K562 (cell line): ENCODE data around the gene TAF8. TPM values are rescaled to one million over a fixed set of nuclear protein-coding genes. Genes with fewer than 3 reads are reported as not detected.

Source experiments
- ATAC-seq: fragments of 200-7000 bp; cut with Tn5 transposase; 3 replicates; pipeline ENCODE4 v1.9.1; 2020; ENCODE audit warnings: moderate library complexity
- BruUV-seq: library from RNA; stranded (reverse); fragments of 400-500 nt; replicated peaks from 2 replicates; lab custom pipeline; 2021; lab: Mats Ljungman, UMichigan
- CTCF ChIA-PET: fragments of 300-600 bp; formaldehyde crosslinking; extraction: SDS; loops from one replicate; lab custom pipeline; 2021; ENCODE audit warnings: low intra/inter-chr PET ratio; lab: Yijun Ruan, JAX
- POLR2A ChIA-PET: fragments of 300-600, 350-650 bp; sonication (Branson Sonifier 250); formaldehyde crosslinking; extraction: SDS; loops from one replicate; lab custom pipeline; 2021; ENCODE audit warnings: antibody characterized with exemption, inconsistent platforms; lab: Yijun Ruan, JAX
- DNase-seq, 4 experiments: peaks; one replicate each; pipeline versions ENCODE4 v3.0.0 to v3.0.0-alpha.2; 2011 to 2018; ENCODE audit warnings: low spot score in 3 of 4, mixed read lengths in 3 of 4; ENCODE audit errors: extremely low read depth in 1 of 4
- FAIRE-seq: peaks from 2 replicates; lab custom pipeline; 2011; peaks lifted over from hg19 to GRCh38; lab: Jason Lieb, UNC
- H2AFZ ChIP-seq: 2 replicates; pipeline ENCODE4 v1.6.0; 2011; ENCODE audit warnings: low read depth, low read length, control low read depth, inconsistent platforms
- H3K27ac ChIP-seq: fragments of 200-600 bp; 3 replicates; pipeline ENCODE4 v1.8.0; 2011; ENCODE audit warnings: low read depth, mild to moderate bottlenecking, control low read depth, inconsistent platforms, low read length, moderate library complexity, mixed read lengths; ENCODE audit errors: extremely low read depth
- H3K27me3 ChIP-seq, 2 experiments: fragments of 300-600 bp in 1 of 2; 2 replicates in 1 of 2; 3 replicates in 1 of 2; pipeline versions ENCODE4 v1.6.0 to v1.8.0; 2011; ENCODE audit warnings: inconsistent platforms in 2 of 2, low read length in 2 of 2, mild to moderate bottlenecking in 1 of 2, mixed read lengths in 1 of 2, moderate library complexity in 1 of 2; ENCODE audit not compliant: control insufficient read depth in 2 of 2, insufficient read depth in 2 of 2
- H3K36me3 ChIP-seq: fragments of 300-600 bp; 3 replicates; pipeline ENCODE4 v1.8.0; 2011; ENCODE audit warnings: mild to moderate bottlenecking, low read length, inconsistent platforms; ENCODE audit not compliant: control insufficient read depth, insufficient read depth
- H3K4me1 ChIP-seq, 2 experiments: fragments of 200-600 bp in 1 of 2; replicated peaks in 1 of 2; 2 replicates in 1 of 2; 3 replicates in 1 of 2; pipeline versions ENCODE4 v1.5.1 to v1.8.0; 2011; ENCODE audit warnings: inconsistent platforms in 2 of 2, low read length in 2 of 2, mild to moderate bottlenecking in 1 of 2, mixed read lengths in 1 of 2, moderate library complexity in 1 of 2; ENCODE audit not compliant: control insufficient read depth in 2 of 2, insufficient read depth in 2 of 2
- H3K4me2 ChIP-seq: 2 replicates; pipeline ENCODE4 v1.6.1; 2011; ENCODE audit warnings: low read length, control low read depth, inconsistent platforms, mixed read lengths; ENCODE audit not compliant: insufficient read depth
- H3K4me3 ChIP-seq: fragments of 200-600 bp; sonication (generic), shearing (Covaris generic); 2 replicates; pipeline ENCODE4 v1.5.1; 2016; ENCODE audit warnings: control low read depth, inconsistent platforms
- H3K79me2 ChIP-seq: fragments of 200-600 bp; 3 replicates; pipeline ENCODE4 v1.8.0; 2011; ENCODE audit warnings: low read length, inconsistent platforms; ENCODE audit not compliant: control insufficient read depth, insufficient read depth
- H3K9ac ChIP-seq, 2 experiments: 2 replicates each; pipeline versions ENCODE4 v1.6.0 to v1.6.1; 2011; ENCODE audit warnings: low read depth in 2 of 2, low read length in 2 of 2, control low read depth in 1 of 2, inconsistent platforms in 1 of 2, mild to moderate bottlenecking in 1 of 2, mixed read lengths in 1 of 2; ENCODE audit not compliant: insufficient read depth in 1 of 2
- H3K9me1 ChIP-seq: one replicate; pipeline ENCODE4 v1.6.0; 2011; ENCODE audit warnings: inconsistent platforms, mild to moderate bottlenecking, low read length, moderate library complexity; ENCODE audit not compliant: control insufficient read depth, insufficient read depth
- H3K9me3 ChIP-seq: replicated peaks from 2 replicates; pipeline ENCODE4 v1.5.1; 2011; ENCODE audit warnings: low read depth, low read length, inconsistent platforms; ENCODE audit not compliant: control insufficient read depth, insufficient read depth
- H4K20me1 ChIP-seq: replicated peaks from 2 replicates; pipeline ENCODE4 v1.6.1; 2011; ENCODE audit warnings: low read length, inconsistent platforms, mixed read lengths; ENCODE audit not compliant: control insufficient read depth, insufficient read depth
- ARID4B ChIP-seq: sonication (generic); formaldehyde crosslinking; IDR thresholded peaks from 2 replicates; pipeline ENCODE4 v1.8.0; 2022; ENCODE audit warnings: mild to moderate bottlenecking, missing genetic modification reagents
- CEBPB ChIP-seq: fragments of 450-650 bp; IDR thresholded peaks from 2 replicates; pipeline ENCODE4 v1.6.1; 2016; ENCODE audit warnings: missing genetic modification characterization, missing compliant biosample characterization
- CTBP1 ChIP-seq: fragments of 450-650 bp; IDR thresholded peaks from 2 replicates; pipeline ENCODE4 v1.6.1; 2016; ENCODE audit warnings: borderline replicate concordance
- CTCF ChIP-seq, 3 experiments: IDR thresholded peaks in 2 of 3; conservative IDR thresholded peaks in 1 of 3; 2 replicates each; pipeline ENCODE4 v1.5.1; 2011 to 2012; ENCODE audit warnings: low read length in 3 of 3, mild to moderate bottlenecking in 3 of 3, control low read depth in 2 of 3, improper control_type of control experiment in 1 of 3, inconsistent platforms in 1 of 3, low read depth in 1 of 3, mixed read lengths in 1 of 3, moderate library complexity in 1 of 3; ENCODE audit not compliant: insufficient read depth in 2 of 3
- E2F5 ChIP-seq: sonication (generic); formaldehyde crosslinking; IDR thresholded peaks from 2 replicates; pipeline ENCODE4 v1.8.0; 2022; ENCODE audit warnings: mild to moderate bottlenecking, missing genetic modification reagents
- EGR1 ChIP-seq: fragments of 450-650 bp; conservative IDR thresholded peaks from 2 replicates; pipeline ENCODE4 v1.6.1; 2017; ENCODE audit warnings: mild to moderate bottlenecking
- HDAC6 ChIP-seq: IDR thresholded peaks from 2 replicates; pipeline ENCODE4 v1.6.1; 2012; ENCODE audit warnings: low read depth, mild to moderate bottlenecking, control low read depth, inconsistent platforms, low read length, moderate library complexity
- MAFK ChIP-seq: IDR thresholded peaks from 2 replicates; pipeline ENCODE4 v1.6.1; 2011; ENCODE audit warnings: low read length, improper control_type of control experiment
- SAFB2 ChIP-seq: fragments of 200-400 bp; formaldehyde crosslinking; IDR thresholded peaks from 2 replicates; pipeline ENCODE4 v1.6.1; 2018; ENCODE audit warnings: borderline replicate concordance, low read length, low read depth, moderate library complexity; ENCODE audit not compliant: severe bottlenecking
- SMAD4 ChIP-seq: fragments of 250-450 bp; sonication (Bioruptor Pico); conservative IDR thresholded peaks from 2 replicates; pipeline ENCODE4 v1.8.0; 2021; ENCODE audit warnings: inconsistent platforms, mild to moderate bottlenecking, moderate library complexity
- TFAP4 ChIP-seq: sonication (generic); formaldehyde crosslinking; IDR thresholded peaks from 2 replicates; pipeline ENCODE4 v1.8.0; 2022; ENCODE audit warnings: missing genetic modification reagents, mild to moderate bottlenecking, moderate library complexity, borderline replicate concordance
- ZNF143 ChIP-seq: sonication (generic); formaldehyde crosslinking; IDR thresholded peaks from 2 replicates; pipeline ENCODE4 v1.9.0; 2022; ENCODE audit warnings: mild to moderate bottlenecking, missing genetic modification reagents
- WGBS: fragments of 100-300 bp; shearing (Covaris generic); methylation state at CpG from one replicate; pipeline ENCODE4 v1.1.6; 2016; ENCODE audit warnings: low coverage, mixed read lengths; ENCODE audit not compliant: insufficient coverage; ENCODE audit errors: missing lambda C conversion rate; 5-methylcytosine and 5-hydroxymethylcytosine counted together
- in situ Hi-C: fragments of 300-500 bp; cut with MboI; formaldehyde crosslinking; loops from 4 replicates; pipeline ENCODE4 v1.15.0; 2018; ENCODE audit warnings: inconsistent platforms, mixed read lengths
- intact Hi-C: fragments of 100-400 bp; cut with micrococcal nuclease; formaldehyde crosslinking; loops from 2 replicates; pipeline ENCODE4 v1.14.2; 2022
- polyA plus RNA-seq, 8 experiments: library from polyadenylated mRNA; depleted of rRNA in 4 of 8; stranded (reverse) in 5 of 8; unstranded in 3 of 8; fragments of >200 nt; fragmentation: Nextera tagmentation in 2 of 8; fragmentation: Illumina TruSeq in 1 of 8; extraction: Ambion mirVana in 2 of 8; extraction: Trizol in 1 of 8; gene quantifications; 2 replicates each; pipeline versions ENCODE4 v1.2.1 to v1.2.3, GENCODE V29; 2011 to 2014; ENCODE audit warnings: inconsistent platforms in 1 of 8, missing spikeins in 1 of 8
- total RNA-seq, 7 experiments: library from RNA; depleted of rRNA in 6 of 7; stranded (reverse); fragments of >200 nt in 6 of 7; fragmentation: Illumina TruSeq in 2 of 7; extraction: Trizol in 2 of 7; gene quantifications; 2 replicates each; pipeline versions ENCODE4 v1.2.1 to v1.2.3, GENCODE V29; 2011 to 2021; ENCODE audit warnings: low replicate concordance in 1 of 7

Gene TAF8
- total and polyA plus RNA-seq, 9 of the 15 experiments (the other 6 are each of a cell fraction or from before 2014, with no cell fraction given) = 29.4 to 84.0 (median 52.6) TPM

GRCh38 chr6:42093582-42094329 is 43.4 kb downstream of the TAF8 start:
- H3K9ac ChIP-seq = peak overlapping the region in 1 of 2 experiments; percentile 84; a peak in 2 of 4 replicates
- peaks cover 40 to 44% of the 10 kb centered on the region in 2 experiments for H3K4me1 ChIP-seq
- no peak overlapping the region for H3K27ac ChIP-seq
- H3K4me3 ChIP-seq = no peak overlapping the region
- in situ Hi-C loops = no loop called here
- H3K9me3 ChIP-seq = no peaks in the 10 kb centered on the region
- no peaks in the 10 kb centered on the region for H3K9me1 ChIP-seq
- intact Hi-C loops = no loop called here
- peak overlapping the region; percentile 22; the same call in 1 of the 2 replicates for H3K4me2 ChIP-seq
- H3K36me3 ChIP-seq = no peaks in the 10 kb centered on the region
- 57% methylated on average over 10 of the region's 10 CpGs for WGBS
- FAIRE-seq = peak; percentile 62
- ChIA-PET POLR2A (interaction anchor here (0.6 to 5.6 kb wide), 8 partner anchors 8 to 169 kb away, joined by 3 to 48 read pairs (median 4); no protein-coding TSS in a partner anchor), CTCF (interaction anchor here (0.6 to 0.7 kb wide), 2 partner anchors 129 to 314 kb away, joined by 3 read pairs; partner anchors contain the start of gene FRS3)
- peak; percentile 47 for ATAC-seq
- no peaks in the 10 kb centered on the region for H3K79me2 ChIP-seq
- no peaks in the 10 kb centered on the region for H4K20me1 ChIP-seq
- peak overlapping the region; percentile 53 for H2AFZ ChIP-seq
- no TSS peak for BruUV-seq
- DNase-seq = peak; percentile 53 to 80 (median 70)
- H3K27me3 ChIP-seq = no peaks in the 10 kb centered on the region
- TF ChIP-seq CTCF (IDR thresholded peaks at IDR 0.05 in 2 of 3, conservative IDR thresholded peaks at IDR 0.05 in 1 of 3; ENCODE audit: insufficient read depth in 2 of 3, low read depth in 1 of 3, low read length in 3 of 3) (peak; percentile 23 to 51 (median 37); a peak in 4 of 6 replicates), ZNF143 (no peak), TFAP4 (peak; percentile 36; the same call in 1 of the 2 replicates), CTBP1 (no peak), ARID4B (CRISPR knock-in tag) (no peak), HDAC6 (no peak), MAFK (no peak), CEBPB (no peak), SMAD4 (no peak), SAFB2 (no peak), EGR1 (peak; percentile 43), E2F5 (CRISPR knock-in tag) (no peak)
